HEK293T (cell line): ENCODE results near the gene SCARB1.

Experiments used
- CTCF ChIA-PET: fragments of 350-600 bp; formaldehyde crosslinking; extraction: SDS; loops from one replicate; lab custom pipeline; 2021; ENCODE audit warnings: antibody characterized with exemption, inconsistent platforms; lab: Yijun Ruan, JAX
- POLR2A ChIA-PET: fragments of 350-600 bp; formaldehyde crosslinking; extraction: SDS; loops from one replicate; lab custom pipeline; 2020; ENCODE audit warnings: antibody characterized with exemption, inconsistent platforms; lab: Yijun Ruan, JAX
- DNase-seq: peaks from one replicate; pipeline ENCODE4 v3.0.0; 2012; ENCODE audit warnings: mixed read lengths; ENCODE audit errors: extremely low spot score
- ARNT ChIP-seq: fragments of 450-650 bp; IDR thresholded peaks from 2 replicates; pipeline ENCODE4 v1.6.1; 2017; ENCODE audit warnings: mild to moderate bottlenecking
- BHLHE40 ChIP-seq: fragments of 450-650 bp; IDR thresholded peaks from 2 replicates; pipeline ENCODE4 v1.6.1; 2016; ENCODE audit warnings: mild to moderate bottlenecking, moderate library complexity, borderline replicate concordance
- CTBP1 ChIP-seq: fragments of 450-650 bp; IDR thresholded peaks from 2 replicates; pipeline ENCODE4 v1.6.1; 2016; ENCODE audit warnings: borderline replicate concordance
- ELF4 ChIP-seq: fragments of 450-650 bp; IDR thresholded peaks from 2 replicates; pipeline ENCODE4 v1.6.1; 2017; ENCODE audit warnings: antibody characterized with exemption
- FOXA1 ChIP-seq: fragments of 450-650 bp; IDR thresholded peaks from 2 replicates; pipeline ENCODE4 v1.6.1; 2016; ENCODE audit warnings: mild to moderate bottlenecking
- FOXK2 ChIP-seq: fragments of 450-650 bp; IDR thresholded peaks from 2 replicates; pipeline ENCODE4 v1.6.1; 2016; ENCODE audit warnings: mild to moderate bottlenecking
- FOXM1 ChIP-seq: fragments of 450-650 bp; IDR thresholded peaks from 2 replicates; pipeline ENCODE4 v1.6.1; 2017; ENCODE audit warnings: mild to moderate bottlenecking, borderline replicate concordance
- HDGF ChIP-seq: fragments of 450-650 bp; IDR thresholded peaks from 2 replicates; pipeline ENCODE4 v1.6.1; 2017; ENCODE audit warnings: antibody characterized with exemption, borderline replicate concordance
- L3MBTL2 ChIP-seq: fragments of 450-650 bp; conservative IDR thresholded peaks from 2 replicates; pipeline ENCODE4 v1.6.1; 2016; ENCODE audit warnings: mild to moderate bottlenecking
- LEF1 ChIP-seq: fragments of 450-650 bp; IDR thresholded peaks from 2 replicates; pipeline ENCODE4 v1.6.1; 2017; ENCODE audit warnings: mild to moderate bottlenecking, borderline replicate concordance
- NFRKB ChIP-seq: fragments of 450-650 bp; IDR thresholded peaks from 2 replicates; pipeline ENCODE4 v1.6.1; 2016; ENCODE audit warnings: mild to moderate bottlenecking, moderate library complexity
- SP1 ChIP-seq: fragments of 450-650 bp; IDR thresholded peaks from 2 replicates; pipeline ENCODE4 v1.6.1; 2017
- SUZ12 ChIP-seq: fragments of 450-650 bp; IDR thresholded peaks from 2 replicates; pipeline ENCODE4 v1.6.1; 2016; ENCODE audit warnings: mild to moderate bottlenecking
- TARDBP ChIP-seq: fragments of 450-650 bp; IDR thresholded peaks from 2 replicates; pipeline ENCODE4 v1.6.1; 2016
- ZNF384 ChIP-seq: fragments of 450-650 bp; IDR thresholded peaks from 2 replicates; pipeline ENCODE4 v1.6.1; 2016
- TF ChIP-seq, protein P1 (sequence below): fragments of 450-650 bp; IDR thresholded peaks from 2 replicates; pipeline ENCODE4 v1.6.1; 2016

The SCARB1 gene

GRCh38 chr12:124844411-124845397, 19.0 kb downstream of the SCARB1 start:
- CTCF ChIA-PET: no interaction called here
- no peak for DNase-seq
- POLR2A ChIA-PET: no interaction called here
- no peak for TF ChIP-seq SP1
- TF ChIP-seq ZNF384: no peak
- TF ChIP-seq LEF1: no peak
- no peak for TF ChIP-seq BHLHE40
- TF ChIP-seq, protein P1, sequence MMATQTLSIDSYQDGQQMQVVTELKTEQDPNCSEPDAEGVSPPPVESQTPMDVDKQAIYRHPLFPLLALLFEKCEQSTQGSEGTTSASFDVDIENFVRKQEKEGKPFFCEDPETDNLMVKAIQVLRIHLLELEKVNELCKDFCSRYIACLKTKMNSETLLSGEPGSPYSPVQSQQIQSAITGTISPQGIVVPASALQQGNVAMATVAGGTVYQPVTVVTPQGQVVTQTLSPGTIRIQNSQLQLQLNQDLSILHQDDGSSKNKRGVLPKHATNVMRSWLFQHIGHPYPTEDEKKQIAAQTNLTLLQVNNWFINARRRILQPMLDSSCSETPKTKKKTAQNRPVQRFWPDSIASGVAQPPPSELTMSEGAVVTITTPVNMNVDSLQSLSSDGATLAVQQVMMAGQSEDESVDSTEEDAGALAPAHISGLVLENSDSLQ: no peak
- no peak for TF ChIP-seq L3MBTL2
- no peak for TF ChIP-seq ELF4
- TF ChIP-seq CTBP1: no peak

GRCh38 chr12:124842800-124843510, 20.7 kb downstream of the SCARB1 start:
- CTCF ChIA-PET: no interaction called here
- no peak for TF ChIP-seq FOXK2
- TF ChIP-seq BHLHE40: no peak

DNA sequence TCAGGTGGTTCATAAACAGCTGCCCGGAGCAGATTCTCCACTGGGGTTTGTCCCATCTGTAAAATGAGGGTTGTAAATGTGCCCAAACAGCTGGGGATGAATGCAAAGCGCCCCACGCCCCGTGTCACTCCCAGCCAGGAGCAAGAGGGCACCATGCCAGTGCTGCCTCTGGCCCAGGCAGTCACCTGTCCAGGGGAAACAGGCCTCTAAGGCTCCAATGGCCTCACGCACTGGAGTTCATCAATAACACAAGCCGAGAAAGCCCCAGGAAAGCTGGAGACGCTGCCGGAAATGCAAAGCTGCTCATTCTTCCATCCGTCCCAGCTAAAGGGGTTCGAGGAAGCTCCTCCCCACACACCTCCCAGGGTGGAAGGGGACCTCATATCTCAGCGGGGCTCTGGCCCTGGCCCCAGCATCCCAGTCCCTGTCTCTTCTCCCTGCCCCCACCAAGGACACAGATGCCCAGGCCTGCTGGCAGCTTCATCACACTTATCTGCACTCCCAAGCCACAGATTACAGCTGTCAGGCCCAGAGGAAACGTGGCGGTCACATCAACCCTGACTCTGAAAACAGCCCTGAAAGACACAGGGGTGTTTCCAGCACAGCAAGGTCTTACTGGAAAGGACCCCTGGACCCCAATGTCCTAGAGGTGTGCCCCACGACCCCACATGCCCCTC, 21.5 kb downstream of the SCARB1 start:
- CTCF ChIA-PET: interaction anchor here (0.6 kb wide), 1 partner anchor 72 kb away, joined by 3 read pairs; the partner anchor contains the start of gene UBC
- no peak for TF ChIP-seq SP1
- DNase-seq: no peak
- POLR2A ChIA-PET: no interaction called here

More at GRCh38 chr12:124842800-124843510, 20.7 kb downstream of the SCARB1 start:
- POLR2A ChIA-PET: no interaction called here
- DNase-seq: no peak

- ChIA-PET POLR2A (no interaction called here), CTCF (interaction anchor here (0.6 kb wide), 2 partner anchors 65 to 73 kb away, joined by 3 read pairs; partner anchors contain the start of gene UBC)
- DNase-seq: no peak
- TF ChIP-seq SUZ12: no peak
- no peak for TF ChIP-seq ARNT
- no peak for TF ChIP-seq FOXK2
- TF ChIP-seq LEF1: no peak
- TF ChIP-seq HDGF: no peak
- no peak for TF ChIP-seq FOXA1
- TF ChIP-seq, protein P1: no peak
- no peak for TF ChIP-seq CTBP1
- TF ChIP-seq SP1: no peak
- TF ChIP-seq ELF4: no peak
- no peak for TF ChIP-seq NFRKB
- no peak for TF ChIP-seq L3MBTL2
- TF ChIP-seq FOXM1: no peak
- TF ChIP-seq TARDBP: no peak
- no peak for TF ChIP-seq BHLHE40
- no peak for TF ChIP-seq ZNF384
Measured at GRCh38 chr12:124841558-124841945, 22.1 kb downstream of the SCARB1 start.

- peak; percentile 62 for DNase-seq
- CTCF ChIA-PET: interaction anchor here (0.9 to 1.0 kb wide), 2 partner anchors 69 to 102 kb away, joined by 3 to 5 read pairs; no protein-coding TSS in a partner anchor
- POLR2A ChIA-PET: interaction anchor here (1.0 to 1.3 kb wide), 6 partner anchors 8 to 89 kb away, joined by 3 to 6 read pairs (median 4); partner anchors contain the start of gene UBC
- TF ChIP-seq HDGF: 0 out of 2 replicates have a peak, but pooled peaks have one; percentile 86
- TF ChIP-seq ZNF384: peak; percentile 34; the same call in 1 of the 2 replicates
- TF ChIP-seq FOXK2: no peak
Measured at GRCh38 chr12:124837958-124838803, 25.5 kb downstream of the SCARB1 start.
